HepG2 (cell line): Measurements from ENCODE around the gene RRAD. TPM values are rescaled to one million over a fixed set of nuclear protein-coding genes. Genes with fewer than 3 reads are reported as not detected.

Source experiments
- CCDC6 ChIP-seq: sonication (generic); formaldehyde crosslinking; IDR thresholded peaks from 2 replicates; pipeline ENCODE4 v1.8.1; 2022; ENCODE audit warnings: mild to moderate bottlenecking, missing genetic modification reagents, moderate library complexity
- JDP2 ChIP-seq: sonication (generic); formaldehyde crosslinking; IDR thresholded peaks from 2 replicates; pipeline ENCODE4 v1.8.1; 2022; ENCODE audit warnings: missing genetic modification reagents, borderline replicate concordance
- NFE2L1 ChIP-seq: sonication (generic); formaldehyde crosslinking; IDR thresholded peaks from 2 replicates; pipeline ENCODE4 v1.4.0; 2020; ENCODE audit warnings: missing genetic modification reagents, mild to moderate bottlenecking, borderline replicate concordance
- RAD21 ChIP-seq: fragments of 450-650 bp; formaldehyde crosslinking; IDR thresholded peaks from 2 replicates; pipeline ENCODE4 v1.5.0; 2020; ENCODE audit warnings: mild to moderate bottlenecking
- SALL1 ChIP-seq: sonication (generic); formaldehyde crosslinking; IDR thresholded peaks from 2 replicates; pipeline ENCODE4 v1.8.0; 2022; ENCODE audit warnings: mild to moderate bottlenecking, missing genetic modification reagents
- STAG1 ChIP-seq: sonication (generic); formaldehyde crosslinking; IDR thresholded peaks from 2 replicates; pipeline ENCODE4 v1.4.0; 2020; ENCODE audit warnings: missing genetic modification reagents
- TBL1XR1 ChIP-seq: fragments of 150-350 bp; IDR thresholded peaks from 2 replicates; pipeline ENCODE4 v1.6.1; 2014; ENCODE audit warnings: borderline replicate concordance, low read length; ENCODE audit not compliant: partially characterized antibody
- XRCC5 ChIP-seq: fragments of 200-400 bp; formaldehyde crosslinking; optimal IDR thresholded peaks from 2 replicates; pipeline ENCODE3; 2017; ENCODE audit warnings: mild to moderate bottlenecking, low read length
- ZC3H13 ChIP-seq: sonication (generic); formaldehyde crosslinking; IDR thresholded peaks from 2 replicates; pipeline ENCODE4 v1.8.1; 2023; ENCODE audit warnings: mild to moderate bottlenecking, missing genetic modification reagents, moderate library complexity
- ZFP41 ChIP-seq: sonication (generic); formaldehyde crosslinking; IDR thresholded peaks from 2 replicates; pipeline ENCODE4 v1.4.0; 2020; ENCODE audit warnings: mild to moderate bottlenecking, missing genetic modification reagents, borderline replicate concordance
- ZNF251 ChIP-seq: sonication (generic); formaldehyde crosslinking; IDR thresholded peaks from 2 replicates; pipeline ENCODE4 v1.9.0; 2021; ENCODE audit warnings: mild to moderate bottlenecking, missing genetic modification reagents
- ZSCAN25 ChIP-seq: sonication (generic); formaldehyde crosslinking; IDR thresholded peaks from 2 replicates; pipeline ENCODE4 v1.8.0; 2022; ENCODE audit warnings: mild to moderate bottlenecking, missing genetic modification reagents
- polyA plus RNA-seq, 8 experiments: library from polyadenylated mRNA; depleted of rRNA in 3 of 8; stranded (reverse) in 7 of 8; unstranded in 1 of 8; fragments of >200 nt; fragmentation: Illumina TruSeq in 4 of 8; extraction: Trizol in 4 of 8; gene quantifications; 2 replicates each; pipeline versions ENCODE4 v1.2.1 to v1.2.3, GENCODE V29; 2011 to 2016; ENCODE audit warnings: low read depth in 4 of 8, missing spikeins in 1 of 8, mixed read lengths in 1 of 8; ENCODE audit not compliant: insufficient read depth in 1 of 8
- total RNA-seq, 5 experiments: library from RNA; depleted of rRNA; stranded (reverse); fragments of >200 nt; fragmentation: Illumina TruSeq; extraction: Trizol; gene quantifications; 2 replicates each; pipeline ENCODE4 v1.2.3, GENCODE V29; 2016; ENCODE audit warnings: low read depth in 1 of 5
- TF ChIP-seq, protein P1 (sequence below): IDR thresholded peaks from 2 replicates; pipeline ENCODE4 v1.6.1; 2016; ENCODE audit warnings: low read depth, missing genetic modification reagents, missing compliant biosample characterization
- TF ChIP-seq, protein P2 (sequence below), 2 experiments: sonication (generic) in 1 of 2; formaldehyde crosslinking in 1 of 2; IDR thresholded peaks; 2 replicates each; pipeline versions ENCODE4 v1.4.0 to v1.6.1; 2018 to 2020; ENCODE audit warnings: missing genetic modification reagents in 2 of 2, borderline replicate concordance in 1 of 2, low read depth in 1 of 2, mild to moderate bottlenecking in 1 of 2, missing biosample characterization in 1 of 2
- TF ChIP-seq, protein P3 (sequence below): sonication (generic); formaldehyde crosslinking; IDR thresholded peaks from 2 replicates; pipeline ENCODE4 v1.9.0; 2021; ENCODE audit warnings: missing genetic modification reagents, borderline replicate concordance
- TF ChIP-seq, protein P4 (sequence below): sonication (generic); formaldehyde crosslinking; IDR thresholded peaks from 2 replicates; pipeline ENCODE4 v1.4.0; 2020; ENCODE audit warnings: missing genetic modification reagents

Gene RRAD
- total and polyA plus RNA-seq, 2 of the 13 experiments (the other 11 are each of a cell fraction or from before 2014, with no cell fraction given), result 0.80 to 1.1 TPM

DNA sequence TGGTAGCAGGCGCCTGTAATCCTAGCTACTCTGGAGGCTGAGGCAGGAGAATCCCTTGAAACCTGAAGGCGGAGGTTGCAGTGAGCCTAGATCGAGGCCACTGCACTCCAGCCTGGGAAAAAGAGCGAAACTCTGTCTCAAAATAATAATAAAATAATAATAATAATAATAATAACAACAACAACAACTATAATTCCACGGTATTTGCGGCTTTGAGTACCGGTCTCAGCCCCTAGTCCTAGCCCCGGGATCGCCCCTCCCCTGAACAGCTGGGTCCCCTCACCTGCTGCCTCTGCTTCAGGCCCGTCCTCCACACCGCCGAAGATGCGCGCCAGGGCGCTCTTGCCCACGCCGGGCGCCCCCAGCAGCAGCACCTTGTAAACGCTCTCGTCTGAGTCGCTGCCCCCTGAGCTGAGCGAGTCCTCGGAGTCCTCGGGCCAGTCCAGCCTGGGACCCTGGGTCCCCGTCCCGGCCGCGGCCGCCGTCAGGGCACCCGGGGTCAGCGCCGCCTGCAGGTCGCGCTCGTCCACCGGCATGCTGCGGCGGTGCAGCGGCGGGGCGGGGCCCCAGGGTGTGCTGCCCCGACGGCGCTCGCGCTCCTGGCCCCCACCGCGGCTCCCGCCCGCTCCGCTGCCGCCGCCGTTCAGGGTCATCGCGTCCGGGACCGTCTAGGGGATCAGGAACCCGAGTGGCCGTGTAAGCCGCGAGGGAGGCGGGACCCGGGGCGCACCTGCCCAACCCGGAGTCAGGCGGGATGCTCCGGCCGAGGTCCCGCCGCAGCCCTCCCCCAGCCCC, 611 bp downstream of the RRAD start (continued):
- TF ChIP-seq, protein P1, sequence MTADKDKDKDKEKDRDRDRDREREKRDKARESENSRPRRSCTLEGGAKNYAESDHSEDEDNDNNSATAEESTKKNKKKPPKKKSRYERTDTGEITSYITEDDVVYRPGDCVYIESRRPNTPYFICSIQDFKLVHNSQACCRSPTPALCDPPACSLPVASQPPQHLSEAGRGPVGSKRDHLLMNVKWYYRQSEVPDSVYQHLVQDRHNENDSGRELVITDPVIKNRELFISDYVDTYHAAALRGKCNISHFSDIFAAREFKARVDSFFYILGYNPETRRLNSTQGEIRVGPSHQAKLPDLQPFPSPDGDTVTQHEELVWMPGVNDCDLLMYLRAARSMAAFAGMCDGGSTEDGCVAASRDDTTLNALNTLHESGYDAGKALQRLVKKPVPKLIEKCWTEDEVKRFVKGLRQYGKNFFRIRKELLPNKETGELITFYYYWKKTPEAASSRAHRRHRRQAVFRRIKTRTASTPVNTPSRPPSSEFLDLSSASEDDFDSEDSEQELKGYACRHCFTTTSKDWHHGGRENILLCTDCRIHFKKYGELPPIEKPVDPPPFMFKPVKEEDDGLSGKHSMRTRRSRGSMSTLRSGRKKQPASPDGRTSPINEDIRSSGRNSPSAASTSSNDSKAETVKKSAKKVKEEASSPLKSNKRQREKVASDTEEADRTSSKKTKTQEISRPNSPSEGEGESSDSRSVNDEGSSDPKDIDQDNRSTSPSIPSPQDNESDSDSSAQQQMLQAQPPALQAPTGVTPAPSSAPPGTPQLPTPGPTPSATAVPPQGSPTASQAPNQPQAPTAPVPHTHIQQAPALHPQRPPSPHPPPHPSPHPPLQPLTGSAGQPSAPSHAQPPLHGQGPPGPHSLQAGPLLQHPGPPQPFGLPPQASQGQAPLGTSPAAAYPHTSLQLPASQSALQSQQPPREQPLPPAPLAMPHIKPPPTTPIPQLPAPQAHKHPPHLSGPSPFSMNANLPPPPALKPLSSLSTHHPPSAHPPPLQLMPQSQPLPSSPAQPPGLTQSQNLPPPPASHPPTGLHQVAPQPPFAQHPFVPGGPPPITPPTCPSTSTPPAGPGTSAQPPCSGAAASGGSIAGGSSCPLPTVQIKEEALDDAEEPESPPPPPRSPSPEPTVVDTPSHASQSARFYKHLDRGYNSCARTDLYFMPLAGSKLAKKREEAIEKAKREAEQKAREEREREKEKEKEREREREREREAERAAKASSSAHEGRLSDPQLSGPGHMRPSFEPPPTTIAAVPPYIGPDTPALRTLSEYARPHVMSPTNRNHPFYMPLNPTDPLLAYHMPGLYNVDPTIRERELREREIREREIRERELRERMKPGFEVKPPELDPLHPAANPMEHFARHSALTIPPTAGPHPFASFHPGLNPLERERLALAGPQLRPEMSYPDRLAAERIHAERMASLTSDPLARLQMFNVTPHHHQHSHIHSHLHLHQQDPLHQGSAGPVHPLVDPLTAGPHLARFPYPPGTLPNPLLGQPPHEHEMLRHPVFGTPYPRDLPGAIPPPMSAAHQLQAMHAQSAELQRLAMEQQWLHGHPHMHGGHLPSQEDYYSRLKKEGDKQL, result no peak
- TF ChIP-seq, protein P2, sequence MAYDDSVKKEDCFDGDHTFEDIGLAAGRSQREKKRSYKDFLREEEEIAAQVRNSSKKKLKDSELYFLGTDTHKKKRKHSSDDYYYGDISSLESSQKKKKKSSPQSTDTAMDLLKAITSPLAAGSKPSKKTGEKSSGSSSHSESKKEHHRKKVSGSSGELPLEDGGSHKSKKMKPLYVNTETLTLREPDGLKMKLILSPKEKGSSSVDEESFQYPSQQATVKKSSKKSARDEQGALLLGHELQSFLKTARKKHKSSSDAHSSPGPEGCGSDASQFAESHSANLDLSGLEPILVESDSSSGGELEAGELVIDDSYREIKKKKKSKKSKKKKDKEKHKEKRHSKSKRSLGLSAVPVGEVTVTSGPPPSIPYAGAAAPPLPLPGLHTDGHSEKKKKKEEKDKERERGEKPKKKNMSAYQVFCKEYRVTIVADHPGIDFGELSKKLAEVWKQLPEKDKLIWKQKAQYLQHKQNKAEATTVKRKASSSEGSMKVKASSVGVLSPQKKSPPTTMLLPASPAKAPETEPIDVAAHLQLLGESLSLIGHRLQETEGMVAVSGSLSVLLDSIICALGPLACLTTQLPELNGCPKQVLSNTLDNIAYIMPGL (CRISPR knock-in tag; IDR thresholded peaks at IDR 0.05; ENCODE audit: borderline replicate concordance in 1 of 2, low read depth in 1 of 2), result peak in 1 of 2 experiments; percentile 38; a peak in 1 of 4 replicates
- TF ChIP-seq SALL1 (CRISPR knock-in tag) (peak; percentile 9; the same call in 1 of the 2 replicates), STAG1 (CRISPR knock-in tag) (peak; percentile 69), ZNF251 (CRISPR knock-in tag) (no peak), RAD21 (CRISPR knock-in tag) (peak; percentile 95), XRCC5 (peak; percentile 58), ZFP41 (CRISPR knock-in tag) (no peak), ZSCAN25 (CRISPR knock-in tag) (no peak), NFE2L1 (no peak), ZC3H13 (CRISPR knock-in tag) (0 out of 2 replicates have a peak, but pooled peaks have one; percentile 18), TBL1XR1 (no peak), CCDC6 (CRISPR knock-in tag) (no peak; the same call in 1 of the 2 replicates), JDP2 (CRISPR knock-in tag) (no peak)
- TF ChIP-seq, protein P3, sequence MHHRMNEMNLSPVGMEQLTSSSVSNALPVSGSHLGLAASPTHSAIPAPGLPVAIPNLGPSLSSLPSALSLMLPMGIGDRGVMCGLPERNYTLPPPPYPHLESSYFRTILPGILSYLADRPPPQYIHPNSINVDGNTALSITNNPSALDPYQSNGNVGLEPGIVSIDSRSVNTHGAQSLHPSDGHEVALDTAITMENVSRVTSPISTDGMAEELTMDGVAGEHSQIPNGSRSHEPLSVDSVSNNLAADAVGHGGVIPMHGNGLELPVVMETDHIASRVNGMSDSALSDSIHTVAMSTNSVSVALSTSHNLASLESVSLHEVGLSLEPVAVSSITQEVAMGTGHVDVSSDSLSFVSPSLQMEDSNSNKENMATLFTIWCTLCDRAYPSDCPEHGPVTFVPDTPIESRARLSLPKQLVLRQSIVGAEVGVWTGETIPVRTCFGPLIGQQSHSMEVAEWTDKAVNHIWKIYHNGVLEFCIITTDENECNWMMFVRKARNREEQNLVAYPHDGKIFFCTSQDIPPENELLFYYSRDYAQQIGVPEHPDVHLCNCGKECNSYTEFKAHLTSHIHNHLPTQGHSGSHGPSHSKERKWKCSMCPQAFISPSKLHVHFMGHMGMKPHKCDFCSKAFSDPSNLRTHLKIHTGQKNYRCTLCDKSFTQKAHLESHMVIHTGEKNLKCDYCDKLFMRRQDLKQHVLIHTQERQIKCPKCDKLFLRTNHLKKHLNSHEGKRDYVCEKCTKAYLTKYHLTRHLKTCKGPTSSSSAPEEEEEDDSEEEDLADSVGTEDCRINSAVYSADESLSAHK (CRISPR knock-in tag), result no peak
- TF ChIP-seq, protein P4, sequence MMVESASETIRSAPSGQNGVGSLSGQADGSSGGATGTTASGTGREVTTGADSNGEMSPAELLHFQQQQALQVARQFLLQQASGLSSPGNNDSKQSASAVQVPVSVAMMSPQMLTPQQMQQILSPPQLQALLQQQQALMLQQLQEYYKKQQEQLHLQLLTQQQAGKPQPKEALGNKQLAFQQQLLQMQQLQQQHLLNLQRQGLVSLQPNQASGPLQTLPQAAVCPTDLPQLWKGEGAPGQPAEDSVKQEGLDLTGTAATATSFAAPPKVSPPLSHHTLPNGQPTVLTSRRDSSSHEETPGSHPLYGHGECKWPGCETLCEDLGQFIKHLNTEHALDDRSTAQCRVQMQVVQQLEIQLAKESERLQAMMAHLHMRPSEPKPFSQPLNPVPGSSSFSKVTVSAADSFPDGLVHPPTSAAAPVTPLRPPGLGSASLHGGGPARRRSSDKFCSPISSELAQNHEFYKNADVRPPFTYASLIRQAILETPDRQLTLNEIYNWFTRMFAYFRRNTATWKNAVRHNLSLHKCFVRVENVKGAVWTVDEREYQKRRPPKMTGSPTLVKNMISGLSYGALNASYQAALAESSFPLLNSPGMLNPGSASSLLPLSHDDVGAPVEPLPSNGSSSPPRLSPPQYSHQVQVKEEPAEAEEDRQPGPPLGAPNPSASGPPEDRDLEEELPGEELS, result 0 out of 2 replicates have a peak, but pooled peaks have one; percentile 16
